ENCODE data around the gene MLPH. TPM values are rescaled to one million over a fixed set of nuclear protein-coding genes. Genes with fewer than 3 reads are reported as not detected.

MLPH gene
- total RNA-seq, 1 donor from 2014 or later, result 394 TPM

GRCh38 chr2:237451643-237452469 lies 35.2 kb upstream of the MLPH start:
- Histone ChIP-seq H3K36me3 (no peaks in the 10 kb centered on the region), H3K9me3 (no peaks in the 10 kb centered on the region), H3K27me3 (ENCODE audit: low read depth) (no peaks in the 10 kb centered on the region), H3K4me1 (peaks cover 23% of the 10 kb centered on the region), H3K4me3 (no peak overlapping the region), H3K27ac (peak overlapping the region; percentile 20)
- ATAC-seq, result no peak
- TF ChIP-seq CTCF (IDR thresholded peaks at IDR 0.05), result no peak
- no peak for DNase-seq
- intact Hi-C loops (cut with DNase I), result no loop called here

GRCh38 chr2:237452861-237453260 lies 34.2 kb upstream of the MLPH start:
- no peak overlapping the region for H3K4me3 ChIP-seq
- H3K27ac ChIP-seq, result no peak overlapping the region
- no peaks in the 10 kb centered on the region for H3K27me3 ChIP-seq (ENCODE audit: low read depth)
- H3K4me1 ChIP-seq, result peaks cover 23% of the 10 kb centered on the region
- intact Hi-C loops (cut with DNase I), result no loop called here
- no peaks in the 10 kb centered on the region for H3K9me3 ChIP-seq
- TF ChIP-seq CTCF (IDR thresholded peaks at IDR 0.05), result no peak
- no peak for DNase-seq
- no peaks in the 10 kb centered on the region for H3K36me3 ChIP-seq
- no peak for ATAC-seq

- TF ChIP-seq CTCF (IDR thresholded peaks at IDR 0.05), result no peak
- no peak for ATAC-seq
- Histone ChIP-seq H3K4me1 (peaks cover 21% of the 10 kb centered on the region), H3K4me3 (no peak overlapping the region), H3K27me3 (ENCODE audit: low read depth) (no peaks in the 10 kb centered on the region), H3K27ac (no peak overlapping the region), H3K36me3 (no peaks in the 10 kb centered on the region), H3K9me3 (no peaks in the 10 kb centered on the region)
- intact Hi-C loops (cut with DNase I), result no loop called here
- DNase-seq, result no peak
Observed at GRCh38 chr2:237453671-237454070, 33.4 kb upstream of the MLPH start.

GRCh38 chr2:237455764-237456163 lies 31.3 kb upstream of the MLPH start:
- no peak overlapping the region for H3K27ac ChIP-seq

GRCh38 chr2:237456200-237456843 lies 30.7 kb upstream of the MLPH start:
- Histone ChIP-seq H3K27ac (no peak overlapping the region), H3K36me3 (no peaks in the 10 kb centered on the region), H3K9me3 (no peaks in the 10 kb centered on the region), H3K27me3 (ENCODE audit: low read depth) (no peaks in the 10 kb centered on the region), H3K4me1 (no peaks in the 10 kb centered on the region), H3K4me3 (no peak overlapping the region)
- TF ChIP-seq CTCF (IDR thresholded peaks at IDR 0.05), result no peak
- ATAC-seq (peak; percentile 34 to 42), DNase-seq (no peak)
- intact Hi-C loops (cut with DNase I), result no loop called here

More at GRCh38 chr2:237455764-237456163, 31.3 kb upstream of the MLPH start:
- DNase-seq (no peak), ATAC-seq (no peak)
- no peaks in the 10 kb centered on the region for H3K9me3 ChIP-seq
- H3K4me3 ChIP-seq, result no peak overlapping the region
- H3K4me1 ChIP-seq, result no peaks in the 10 kb centered on the region
- no peak for TF ChIP-seq CTCF (IDR thresholded peaks at IDR 0.05)
- intact Hi-C loops (cut with DNase I), result no loop called here
- no peaks in the 10 kb centered on the region for H3K36me3 ChIP-seq
- no peaks in the 10 kb centered on the region for H3K27me3 ChIP-seq (ENCODE audit: low read depth)

Data from lower lobe of right lung (tissue), 2 donors.